GM12878 (cell line): ENCODE data around the gene HABP2.

ENCODE experiments used
- CTCF ChIP-seq, 3 experiments: IDR thresholded peaks in 2 of 3; conservative IDR thresholded peaks in 1 of 3; 2 replicates each; pipeline ENCODE4 v1.5.1; 2011; ENCODE audit warnings: low read depth in 3 of 3, low read length in 3 of 3, mild to moderate bottlenecking in 3 of 3, control low read depth in 2 of 3, moderate library complexity in 2 of 3, inconsistent platforms in 1 of 3, mixed read lengths in 1 of 3; ENCODE audit not compliant: control insufficient read depth in 2 of 3, insufficient read depth in 1 of 3; ENCODE audit errors: extremely low read depth in 1 of 3
- POLR2AphosphoS5 ChIP-seq: IDR thresholded peaks from 2 replicates; pipeline ENCODE4 v1.6.1; 2011; ENCODE audit warnings: mild to moderate bottlenecking, low read length, inconsistent platforms
- SIN3A ChIP-seq: IDR thresholded peaks from 2 replicates; pipeline ENCODE4 v1.6.1; 2012; ENCODE audit warnings: low read depth, low read length, improper control_type of control experiment
- ZBTB40 ChIP-seq: fragments of 450-650 bp; IDR thresholded peaks from 2 replicates; pipeline ENCODE4 v1.6.1; 2016; ENCODE audit warnings: mild to moderate bottlenecking, moderate library complexity, borderline replicate concordance

GRCh38 chr10:113538151-113538550 is 14.7 kb upstream of the HABP2 start:
- TF ChIP-seq SIN3A (no peak), CTCF (IDR thresholded peaks at IDR 0.05 in 2 of 3, conservative IDR thresholded peaks at IDR 0.05 in 1 of 3; ENCODE audit: control insufficient read depth in 2 of 3, extremely low read depth in 1 of 3, insufficient read depth in 1 of 3, low read depth in 3 of 3, low read length in 3 of 3) (no peak), ZBTB40 (no peak), POLR2AphosphoS5 (no peak)
